GM10266 (cell line): ENCODE results near the gene TRERF1.

ENCODE experiments used
- DNase-seq: peaks from one replicate; pipeline ENCODE4 v3.0.0; 2012; ENCODE audit errors: extremely low spot score
- CTCF ChIP-seq: IDR thresholded peaks from 2 replicates; pipeline ENCODE4 v1.5.1; 2012; ENCODE audit warnings: mild to moderate bottlenecking, low read depth; ENCODE audit not compliant: control insufficient read depth, insufficient read depth; ENCODE audit errors: missing control alignments

Gene TRERF1

DNA sequence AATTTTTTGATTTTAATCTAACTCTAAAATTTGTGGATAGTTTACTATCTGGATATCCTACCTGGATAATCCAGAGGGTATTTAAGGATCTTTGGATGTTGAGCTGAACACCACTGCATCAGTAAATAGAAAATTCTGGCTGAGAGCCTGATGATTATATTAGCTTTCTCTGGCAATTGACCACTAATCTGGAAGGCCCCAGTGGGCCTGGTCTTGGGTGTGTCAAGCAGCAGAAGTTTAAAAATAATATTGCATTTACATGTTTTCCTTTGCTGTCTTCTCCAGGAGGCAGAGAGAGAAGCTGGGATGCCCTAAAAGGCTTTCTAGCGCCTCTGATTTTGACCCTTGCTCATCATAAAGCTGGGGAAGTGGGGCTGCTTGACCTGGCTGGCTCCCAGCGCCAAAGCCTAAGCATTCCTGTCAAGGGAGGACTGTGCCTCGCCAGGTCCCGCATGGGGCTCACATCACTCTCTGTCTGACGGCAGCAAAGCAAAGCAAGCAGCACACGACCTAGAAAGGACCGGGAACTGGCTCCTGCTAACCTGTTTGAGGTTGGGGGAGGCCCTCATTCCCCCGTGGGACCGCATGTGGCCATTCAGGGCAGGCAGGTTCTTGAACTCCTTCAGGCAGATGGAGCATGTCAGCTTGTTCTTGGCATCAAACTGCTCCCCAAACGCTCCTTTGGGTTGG lies 187.4 kb downstream of the TRERF1 start:
- TF ChIP-seq CTCF: no peak
- DNase-seq: no peak

GRCh38 chr6:42263165-42263728 lies 188.5 kb downstream of the TRERF1 start:
- no peak for DNase-seq

GRCh38 chr6:42260972-42261371 lies 190.8 kb downstream of the TRERF1 start:
- TF ChIP-seq CTCF: peak; percentile 61

More at GRCh38 chr6:42263165-42263728, 188.5 kb downstream of the TRERF1 start:
- TF ChIP-seq CTCF: no peak

DNA sequence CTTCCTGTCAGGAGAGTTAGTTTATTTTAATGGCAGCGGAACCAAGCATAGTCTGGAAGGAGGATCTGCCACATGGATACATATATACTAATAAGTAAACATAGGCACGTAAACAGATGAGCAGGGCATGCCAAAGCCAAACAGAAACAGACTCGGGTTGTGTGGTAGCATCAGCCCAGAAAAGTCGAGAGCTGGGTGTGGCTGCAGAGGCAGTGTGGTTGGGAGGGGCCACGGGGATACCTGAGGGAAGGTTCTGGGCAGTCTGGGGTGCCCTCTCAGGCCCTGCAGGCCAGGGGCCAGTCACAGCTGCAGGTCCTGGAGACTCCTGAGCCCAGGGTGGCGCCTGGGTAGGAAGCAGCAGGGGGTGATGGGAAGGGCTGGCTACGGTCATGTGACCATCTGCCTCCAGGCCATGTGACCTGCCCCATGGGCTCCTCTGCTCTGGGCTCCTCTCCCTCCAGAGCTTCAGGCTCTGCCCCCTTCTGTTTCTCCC lies 191.3 kb downstream of the TRERF1 start:
- no peak for TF ChIP-seq CTCF
- peak; percentile 37 for DNase-seq

More at GRCh38 chr6:42260972-42261371, 190.8 kb downstream of the TRERF1 start:
- DNase-seq: peak; percentile 74

DNA sequence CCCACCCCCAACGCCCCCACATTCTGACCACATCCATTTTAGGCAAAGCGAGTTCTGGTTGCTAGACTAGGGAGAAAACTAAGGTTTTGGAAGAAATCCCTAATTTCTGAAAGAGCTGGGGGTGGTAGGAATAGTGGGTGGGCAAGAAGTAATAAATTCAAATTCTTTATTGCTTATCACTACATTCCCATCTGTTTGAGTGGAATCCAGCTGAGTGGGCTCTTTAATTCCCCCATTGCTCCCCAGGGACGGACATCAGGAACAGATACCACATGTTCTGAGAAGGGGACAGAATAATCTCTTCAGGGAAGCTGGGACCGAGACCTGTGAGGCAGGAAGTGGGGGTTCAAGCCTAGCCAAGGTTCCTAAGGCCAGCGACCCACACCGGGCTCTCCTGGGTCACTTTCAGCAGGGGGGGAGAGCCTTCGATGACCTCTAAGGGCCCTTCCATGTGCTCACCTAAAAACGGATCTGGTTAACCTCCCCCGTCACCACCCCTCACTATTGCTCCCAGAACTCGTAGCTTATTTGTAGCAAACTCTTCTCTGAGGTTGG lies 191.8 kb downstream of the TRERF1 start:
- TF ChIP-seq CTCF: no peak
- DNase-seq: no peak

DNA sequence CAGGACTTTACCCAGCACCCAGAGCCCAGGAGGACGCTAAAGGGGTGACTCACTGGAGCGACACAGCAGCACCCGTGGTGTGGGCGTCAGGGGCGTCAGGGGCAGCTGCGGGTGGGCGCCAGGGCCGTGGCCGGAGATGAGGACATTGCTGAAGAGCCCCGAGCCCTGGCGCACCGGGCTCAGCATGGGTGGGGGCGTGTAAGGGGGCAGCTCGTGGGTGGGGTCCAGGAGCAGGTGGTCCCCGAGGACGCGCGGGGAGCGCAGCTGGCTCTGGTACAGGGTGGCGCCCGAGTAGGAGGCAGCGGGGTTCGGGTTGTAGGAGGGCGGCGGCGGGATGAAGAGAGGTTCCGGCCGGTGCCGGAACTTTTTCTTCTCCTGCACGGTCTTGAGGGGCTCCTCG lies 192.4 kb downstream of the TRERF1 start:
- DNase-seq: no peak
- TF ChIP-seq CTCF: no peak

DNA sequence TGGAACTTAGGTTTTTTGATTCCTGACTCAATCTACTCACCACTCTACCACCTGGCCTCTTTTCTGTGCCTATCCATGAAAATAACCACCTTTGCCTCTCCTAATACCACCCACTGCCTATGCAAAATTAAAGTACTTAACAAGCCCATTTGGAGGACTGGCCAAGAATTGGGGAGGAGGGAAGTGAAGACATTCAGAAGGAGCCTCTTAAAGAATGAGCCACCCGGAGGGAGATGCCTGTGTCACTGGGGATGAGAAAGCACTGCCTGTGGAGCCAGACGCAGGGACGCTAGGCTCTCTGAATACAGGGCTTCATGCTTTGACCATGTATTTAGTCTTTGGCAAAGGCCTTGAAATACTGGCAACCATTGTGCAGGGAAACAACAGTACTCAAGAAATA lies 194.1 kb downstream of the TRERF1 start:
- no peak for TF ChIP-seq CTCF
- DNase-seq: no peak
